Rectal smooth muscle tissue (tissue), 1 donor: Measurements from ENCODE around the gene IDH3B.
"Not testable (repeated sequence)": the region's sequence is repeated elsewhere in the genome, so short reads cannot be mapped to it uniquely, and the experiment has no call there.

Experiments used
- H3K27ac ChIP-seq: one replicate; pipeline ENCODE4 v1.7.0; 2013; ENCODE audit warnings: low read depth, low read length, inconsistent platforms
- H3K27me3 ChIP-seq: one replicate; pipeline ENCODE4 v1.7.0; 2013; ENCODE audit warnings: low read length; ENCODE audit not compliant: control insufficient read depth, insufficient read depth
- H3K36me3 ChIP-seq: one replicate; pipeline ENCODE4 v1.7.0; 2013; ENCODE audit warnings: low read length; ENCODE audit not compliant: control insufficient read depth, insufficient read depth
- H3K4me1 ChIP-seq: one replicate; pipeline ENCODE4 v1.7.0; 2013; ENCODE audit warnings: low read length; ENCODE audit not compliant: control insufficient read depth, insufficient read depth
- H3K4me3 ChIP-seq: one replicate; pipeline ENCODE4 v1.7.0; 2013; ENCODE audit warnings: low read length
- H3K9ac ChIP-seq: one replicate; pipeline ENCODE4 v1.7.0; 2013; ENCODE audit warnings: low read length

IDH3B gene

DNA sequence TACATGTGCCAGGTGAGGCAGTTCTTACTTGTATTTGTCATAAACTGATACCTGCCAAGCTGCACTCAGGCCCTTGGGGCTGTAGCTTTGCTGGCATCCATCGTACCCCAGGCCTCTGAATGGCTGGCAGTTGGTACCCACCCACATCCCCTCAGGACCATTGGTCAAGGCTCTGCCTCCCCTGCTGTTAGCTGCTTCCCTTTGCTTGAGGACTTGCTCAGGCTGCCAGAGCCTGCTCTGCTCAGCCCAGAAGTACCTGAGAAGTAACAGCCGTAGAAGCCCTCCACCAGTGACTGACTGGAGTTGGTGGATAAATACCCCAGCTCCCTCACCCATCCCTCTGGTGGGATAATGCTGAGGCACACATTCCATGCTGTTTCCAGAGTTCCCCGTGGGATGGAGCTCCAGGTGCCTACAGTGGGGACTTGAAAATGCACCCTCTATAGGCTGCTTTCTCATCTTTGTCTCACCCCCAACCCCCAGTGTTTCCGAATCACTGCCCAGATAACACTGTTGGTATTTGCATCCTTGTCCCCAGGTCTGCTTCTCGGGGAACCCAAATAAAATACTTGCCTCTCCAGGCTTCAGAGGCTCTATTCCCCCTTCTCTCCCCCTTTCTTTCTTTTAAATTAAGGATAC lies 35.9 kb upstream of the IDH3B start:
- Histone ChIP-seq H3K27ac (no peak overlapping the region), H3K4me1 (no peaks in the 10 kb centered on the region), H3K36me3 (no peaks in the 10 kb centered on the region), H3K9ac (no peak overlapping the region), H3K4me3 (no peak overlapping the region), H3K27me3 (peaks cover 4% of the 10 kb centered on the region)

DNA sequence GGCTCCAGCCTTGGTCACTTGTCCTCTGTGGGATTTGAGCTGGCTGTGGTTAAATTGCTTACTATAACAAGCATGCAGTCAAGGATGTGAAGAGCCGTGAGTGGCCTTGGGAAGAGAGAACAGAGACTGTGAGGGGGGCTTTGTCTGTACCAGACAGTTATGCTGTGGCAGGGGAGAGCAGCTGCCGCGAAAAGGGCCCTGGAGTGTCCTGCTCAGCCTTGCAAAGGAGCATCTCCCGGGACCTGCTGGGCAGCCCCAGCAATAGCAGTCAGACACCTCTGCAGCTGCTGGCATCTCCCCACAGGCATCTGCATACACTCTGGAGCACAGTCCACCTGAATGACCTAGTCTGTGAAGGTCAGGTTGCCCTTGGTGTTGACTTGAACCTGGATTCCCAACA lies 34.9 kb upstream of the IDH3B start:
- no peak overlapping the region for H3K9ac ChIP-seq
- H3K27ac ChIP-seq: no peak overlapping the region
- H3K4me1 ChIP-seq: no peaks in the 10 kb centered on the region
- H3K36me3 ChIP-seq: no peaks in the 10 kb centered on the region
- H3K27me3 ChIP-seq: peaks cover 5% of the 10 kb centered on the region
- H3K4me3 ChIP-seq: no peak overlapping the region

GRCh38 chr20:2698186-2698817 lies 34.3 kb upstream of the IDH3B start:
- Histone ChIP-seq H3K27me3 (peaks cover 5% of the 10 kb centered on the region), H3K36me3 (no peaks in the 10 kb centered on the region), H3K27ac (no peak overlapping the region), H3K4me3 (no peak overlapping the region), H3K9ac (no peak overlapping the region), H3K4me1 (no peaks in the 10 kb centered on the region)

GRCh38 chr20:2697768-2698167 lies 33.8 kb upstream of the IDH3B start:
- Histone ChIP-seq H3K4me3 (no peak overlapping the region), H3K4me1 (no peaks in the 10 kb centered on the region), H3K27me3 (peaks cover 5% of the 10 kb centered on the region), H3K27ac (no peak overlapping the region), H3K9ac (no peak overlapping the region), H3K36me3 (no peaks in the 10 kb centered on the region)

- Histone ChIP-seq H3K9ac (no peak overlapping the region), H3K4me3 (no peak overlapping the region), H3K4me1 (no peaks in the 10 kb centered on the region), H3K27ac (no peak overlapping the region), H3K36me3 (no peaks in the 10 kb centered on the region), H3K27me3 (peaks cover 5% of the 10 kb centered on the region)
Measured at GRCh38 chr20:2696646-2697045, 32.6 kb upstream of the IDH3B start.

DNA sequence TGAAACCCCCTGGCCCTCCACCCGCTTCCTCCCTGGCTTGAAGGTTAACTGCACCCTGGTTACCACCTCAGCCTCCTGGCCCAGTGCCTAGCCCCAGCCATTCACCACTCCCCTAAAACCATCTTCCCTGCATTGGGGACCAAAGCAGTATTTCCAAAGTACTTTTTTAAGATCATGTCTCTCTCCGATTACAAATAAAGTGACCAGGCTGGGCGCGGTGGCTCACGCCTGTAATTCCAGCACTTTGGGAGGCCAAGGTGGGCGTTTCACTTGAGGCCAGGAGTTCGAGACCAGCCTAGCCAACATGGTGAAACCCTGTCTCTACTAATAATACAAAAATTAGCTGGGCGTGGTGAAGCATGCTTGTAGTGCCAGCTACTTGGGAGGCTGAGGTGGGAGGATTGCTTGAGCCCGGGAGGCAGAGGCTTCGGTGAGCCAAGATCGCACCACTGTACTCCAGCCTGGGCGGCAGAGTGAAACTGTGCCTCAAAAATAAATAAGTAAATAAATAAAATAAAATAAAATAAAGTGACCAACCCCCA lies 32.0 kb upstream of the IDH3B start:
- H3K4me1 ChIP-seq, H3K27ac ChIP-seq, H3K36me3 ChIP-seq, H3K9ac ChIP-seq, H3K4me3 ChIP-seq, H3K27me3 ChIP-seq: not testable (repeated sequence)

GRCh38 chr20:2695206-2695983 lies 31.4 kb upstream of the IDH3B start:
- Histone ChIP-seq H3K36me3 (no peaks in the 10 kb centered on the region), H3K27ac (no peak overlapping the region), H3K4me3 (no peak overlapping the region), H3K4me1 (no peaks in the 10 kb centered on the region), H3K27me3 (peaks cover 5% of the 10 kb centered on the region), H3K9ac (no peak overlapping the region)

DNA sequence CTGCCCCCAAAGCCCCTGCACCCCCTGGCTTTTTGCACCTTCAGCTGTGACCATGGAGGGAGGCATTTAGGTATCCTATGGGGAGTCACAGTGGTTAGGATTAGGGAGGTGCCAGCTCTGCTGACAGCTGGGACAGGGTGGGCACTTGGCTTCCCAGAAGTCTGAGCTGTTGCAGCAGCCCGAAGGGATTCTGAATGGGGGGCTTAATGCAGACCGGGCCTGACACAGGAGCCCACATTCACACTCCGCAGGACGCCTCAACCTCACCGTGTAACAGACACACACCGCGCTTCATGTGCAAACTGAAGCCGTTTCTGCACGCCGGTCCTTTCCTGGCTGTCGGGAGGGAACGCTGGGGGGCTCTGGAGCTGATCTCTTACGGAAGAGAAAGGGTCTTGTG lies 30.5 kb upstream of the IDH3B start:
- H3K4me3 ChIP-seq: no peak overlapping the region
- H3K9ac ChIP-seq: no peak overlapping the region
- peaks cover 12% of the 10 kb centered on the region for H3K27me3 ChIP-seq
- no peaks in the 10 kb centered on the region for H3K4me1 ChIP-seq
- H3K27ac ChIP-seq: no peak overlapping the region
- H3K36me3 ChIP-seq: no peaks in the 10 kb centered on the region

GRCh38 chr20:2694008-2694471 lies 30.0 kb upstream of the IDH3B start:
- no peak overlapping the region for H3K9ac ChIP-seq
- H3K4me1 ChIP-seq: no peaks in the 10 kb centered on the region
- no peak overlapping the region for H3K27ac ChIP-seq
- peaks cover 12% of the 10 kb centered on the region for H3K27me3 ChIP-seq
- no peaks in the 10 kb centered on the region for H3K36me3 ChIP-seq
- peak overlapping the region; percentile 2 for H3K4me3 ChIP-seq

- Histone ChIP-seq H3K36me3 (no peaks in the 10 kb centered on the region), H3K9ac (no peak overlapping the region), H3K27ac (peak overlapping the region; percentile 32), H3K4me3 (peak overlapping the region; percentile 41), H3K4me1 (no peaks in the 10 kb centered on the region), H3K27me3 (peaks cover 12% of the 10 kb centered on the region)
Measured at GRCh38 chr20:2693286-2694007, 29.4 kb upstream of the IDH3B start.

- Histone ChIP-seq H3K36me3 (no peaks in the 10 kb centered on the region), H3K4me3 (no peak overlapping the region), H3K4me1 (no peaks in the 10 kb centered on the region), H3K27me3 (peaks cover 12% of the 10 kb centered on the region), H3K9ac (no peak overlapping the region), H3K27ac (no peak overlapping the region)
Measured at GRCh38 chr20:2692886-2693285, 28.9 kb upstream of the IDH3B start.
